ENCODE data around the gene CACNA1G.

DNA sequence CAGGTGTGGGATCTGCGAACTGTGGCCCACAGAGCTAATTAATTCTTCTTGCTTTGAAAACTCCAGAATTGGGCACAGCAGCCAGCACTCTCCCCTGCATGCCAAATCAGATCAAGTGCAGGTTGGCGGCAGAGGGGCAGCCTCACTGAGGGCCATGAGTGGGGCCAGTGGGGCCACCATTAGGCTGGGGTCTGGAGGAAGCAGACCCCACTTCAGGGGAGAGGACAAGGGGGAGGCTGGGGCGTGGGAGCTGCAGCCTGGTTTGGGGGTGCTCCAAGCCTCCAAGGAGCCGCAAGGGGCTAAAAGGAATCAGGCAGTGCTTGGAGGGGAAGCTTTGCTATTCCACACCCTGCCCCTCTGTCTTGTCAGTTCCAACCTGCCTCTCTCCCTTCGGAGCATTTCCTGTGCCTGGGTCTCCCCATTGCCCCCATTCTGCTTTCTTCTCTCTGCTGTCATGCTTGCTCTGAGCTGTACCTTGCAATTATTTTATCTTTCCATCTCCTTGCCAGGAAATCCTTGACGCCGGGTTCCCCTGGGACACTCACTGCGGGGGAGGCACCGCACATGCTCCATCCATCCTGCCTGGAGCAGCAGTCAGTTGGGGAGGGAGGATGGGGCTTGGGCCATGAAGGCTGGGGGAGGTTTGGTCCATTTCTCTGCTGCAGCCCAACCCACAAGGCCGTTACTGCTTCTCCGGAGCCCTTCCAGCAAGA, 70.8 kb downstream of the CACNA1G start:
- TF ChIP-seq, protein P1, sequence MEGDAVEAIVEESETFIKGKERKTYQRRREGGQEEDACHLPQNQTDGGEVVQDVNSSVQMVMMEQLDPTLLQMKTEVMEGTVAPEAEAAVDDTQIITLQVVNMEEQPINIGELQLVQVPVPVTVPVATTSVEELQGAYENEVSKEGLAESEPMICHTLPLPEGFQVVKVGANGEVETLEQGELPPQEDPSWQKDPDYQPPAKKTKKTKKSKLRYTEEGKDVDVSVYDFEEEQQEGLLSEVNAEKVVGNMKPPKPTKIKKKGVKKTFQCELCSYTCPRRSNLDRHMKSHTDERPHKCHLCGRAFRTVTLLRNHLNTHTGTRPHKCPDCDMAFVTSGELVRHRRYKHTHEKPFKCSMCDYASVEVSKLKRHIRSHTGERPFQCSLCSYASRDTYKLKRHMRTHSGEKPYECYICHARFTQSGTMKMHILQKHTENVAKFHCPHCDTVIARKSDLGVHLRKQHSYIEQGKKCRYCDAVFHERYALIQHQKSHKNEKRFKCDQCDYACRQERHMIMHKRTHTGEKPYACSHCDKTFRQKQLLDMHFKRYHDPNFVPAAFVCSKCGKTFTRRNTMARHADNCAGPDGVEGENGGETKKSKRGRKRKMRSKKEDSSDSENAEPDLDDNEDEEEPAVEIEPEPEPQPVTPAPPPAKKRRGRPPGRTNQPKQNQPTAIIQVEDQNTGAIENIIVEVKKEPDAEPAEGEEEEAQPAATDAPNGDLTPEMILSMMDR (IDR thresholded peaks at IDR 0.05; ENCODE audit: extremely low read depth in 1 of 2, insufficient read depth in 1 of 2, low read depth in 1 of 2, low read length in 2 of 2) = no peak
- TF ChIP-seq, protein P2, sequence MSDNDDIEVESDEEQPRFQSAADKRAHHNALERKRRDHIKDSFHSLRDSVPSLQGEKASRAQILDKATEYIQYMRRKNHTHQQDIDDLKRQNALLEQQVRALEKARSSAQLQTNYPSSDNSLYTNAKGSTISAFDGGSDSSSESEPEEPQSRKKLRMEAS (IDR thresholded peaks at IDR 0.05; ENCODE audit: insufficient read depth, insufficient read length) = no peak
- no peak for TF ChIP-seq MYC (IDR thresholded peaks at IDR 0.05; ENCODE audit: low read depth, low read length)

Data from endothelial cell of umbilical vein (primary cell).